RWPE1 (cell line): Measurements from ENCODE around the gene PREPL.

Experiments used
- CTCF ChIA-PET: fragments of 350-600 bp; sonication (Branson Sonifier 250); formaldehyde crosslinking; extraction: SDS; loops from one replicate; lab custom pipeline; 2021; lab: Yijun Ruan, JAX
- POLR2A ChIA-PET: fragments of 400-600 bp; formaldehyde crosslinking; extraction: SDS; loops from one replicate; lab custom pipeline; 2020; ENCODE audit warnings: antibody characterized with exemption; ENCODE audit not compliant: low non-redundant PET; lab: Yijun Ruan, JAX
- DNase-seq: peaks from one replicate; pipeline ENCODE4 v3.0.0; 2012; ENCODE audit warnings: low spot score
- H3K27ac ChIP-seq: fragments of 450-650 bp; 2 replicates; pipeline ENCODE4 v1.5.1; 2017
- CTCF ChIP-seq: fragments of 450-650 bp; conservative IDR thresholded peaks from 2 replicates; pipeline ENCODE4 v1.5.1; 2017; ENCODE audit warnings: low read depth, mild to moderate bottlenecking

The PREPL gene

GRCh38 chr2:44364604-44365003 lies 3.3 kb upstream of the PREPL start:
- DNase-seq, result no peak
- no peak for TF ChIP-seq CTCF
- POLR2A ChIA-PET, result no interaction called here
- no peak overlapping the region for H3K27ac ChIP-seq
- CTCF ChIA-PET, result no interaction called here

GRCh38 chr2:44362207-44363015 lies 1.1 kb upstream of the PREPL start:
- TF ChIP-seq CTCF, result no peak
- peak overlapping the region; percentile 87 for H3K27ac ChIP-seq
- CTCF ChIA-PET, result interaction anchor here (0.5 to 1.7 kb wide), 4 partner anchors 118 to 593 kb away, joined by 3 to 8 read pairs (median 4); no protein-coding TSS in a partner anchor
- peak; percentile 48 for DNase-seq
- POLR2A ChIA-PET, result no interaction called here

GRCh38 chr2:44360749-44361329 lies 455 bp downstream of the PREPL start:
- CTCF ChIA-PET, result interaction anchor here (1.1 kb wide), 1 partner anchor 13 kb away, joined by 5 read pairs; no protein-coding TSS in a partner anchor
- POLR2A ChIA-PET, result no interaction called here
- DNase-seq, result peak; percentile 24
- peak overlapping the region; percentile 87 for H3K27ac ChIP-seq
- TF ChIP-seq CTCF, result no peak

GRCh38 chr2:44358503-44358902 lies 2.8 kb downstream of the PREPL start:
- TF ChIP-seq CTCF, result no peak
- CTCF ChIA-PET, result interaction anchor here (0.6 to 0.8 kb wide), 5 partner anchors 9 to 481 kb away, joined by 3 to 5 read pairs (median 3); no protein-coding TSS in a partner anchor
- POLR2A ChIA-PET, result no interaction called here
- no peak overlapping the region for H3K27ac ChIP-seq
- peak; percentile 7 for DNase-seq

GRCh38 chr2:44354761-44355160 lies 6.5 kb downstream of the PREPL start:
- CTCF ChIA-PET, result no interaction called here
- no peak overlapping the region for H3K27ac ChIP-seq
- no peak for DNase-seq
- TF ChIP-seq CTCF, result no peak
- POLR2A ChIA-PET, result no interaction called here

- no peak for TF ChIP-seq CTCF
- ChIA-PET POLR2A (no interaction called here), CTCF (interaction anchor here (0.6 kb wide), 1 partner anchor 22 kb away, joined by 3 read pairs; no protein-coding TSS in a partner anchor)
- no peak overlapping the region for H3K27ac ChIP-seq
- DNase-seq, result no peak
These were observed 8.8 kb downstream of the PREPL start for GRCh38 chr2:44352510-44352909.
